Measurements from ENCODE around the gene RERE.

RERE gene

GRCh38 chr1:8529901-8530300 lies 287.5 kb downstream of the RERE start:
- no peaks in the 10 kb centered on the region for H3K27me3 ChIP-seq (ENCODE audit: low read length)
- peak overlapping the region; percentile 8 for H2AFZ ChIP-seq (ENCODE audit: low read depth, low read length, severe bottlenecking)
- H3K79me2 ChIP-seq (ENCODE audit: insufficient read depth, low read length) = peaks cover 13% of the 10 kb centered on the region; the same call in 1 of the 2 replicates
- peaks cover 77% of the 10 kb centered on the region for H3F3A ChIP-seq (ENCODE audit: insufficient read depth)
- no peaks in the 10 kb centered on the region for H3K36me3 ChIP-seq (ENCODE audit: low read length)
- H3K27ac ChIP-seq (ENCODE audit: low read depth, low read length) = peak overlapping the region; percentile 96
- TF ChIP-seq EZH2phosphoT487 (conservative IDR thresholded peaks at IDR 0.05; ENCODE audit: low read length) (no peak), CTCF (IDR thresholded peaks at IDR 0.05; ENCODE audit: insufficient read depth, low read length, poor library complexity, severe bottlenecking) (no peak)
- H4K20me1 ChIP-seq (ENCODE audit: low read depth, low read length) = no peaks in the 10 kb centered on the region
- no peaks in the 10 kb centered on the region for H3K9me2 ChIP-seq (replicated peaks; ENCODE audit: insufficient read depth, low read length)
- no peaks in the 10 kb centered on the region for H3K9me3 ChIP-seq (ENCODE audit: insufficient read depth, low read length)
- H3K4me3 ChIP-seq (ENCODE audit: insufficient read depth, low read length, poor library complexity, severe bottlenecking) = peak overlapping the region; percentile 6
- H3K4me2 ChIP-seq (ENCODE audit: low read depth, low read length, poor library complexity, severe bottlenecking) = peak overlapping the region; percentile 97
- peak overlapping the region; percentile 41 for H3K9ac ChIP-seq (ENCODE audit: low read length)

- no peaks in the 10 kb centered on the region for H3K27me3 ChIP-seq (ENCODE audit: low read length)
- no peaks in the 10 kb centered on the region for H3K9me2 ChIP-seq (replicated peaks; ENCODE audit: insufficient read depth, low read length)
- no peaks in the 10 kb centered on the region for H3K36me3 ChIP-seq (ENCODE audit: low read length)
- peak overlapping the region; percentile 97 for H3K4me2 ChIP-seq (ENCODE audit: low read depth, low read length, poor library complexity, severe bottlenecking)
- peak overlapping the region; percentile 77 for H3K9ac ChIP-seq (ENCODE audit: low read length)
- peak overlapping the region; percentile 96 for H3K27ac ChIP-seq (ENCODE audit: low read depth, low read length)
- peak overlapping the region; percentile 60 for H3K4me3 ChIP-seq (ENCODE audit: insufficient read depth, low read length, poor library complexity, severe bottlenecking)
- no peak for TF ChIP-seq CTCF (IDR thresholded peaks at IDR 0.05; ENCODE audit: insufficient read depth, low read length, poor library complexity, severe bottlenecking)
- no peak for TF ChIP-seq EZH2phosphoT487 (conservative IDR thresholded peaks at IDR 0.05; ENCODE audit: low read length)
- no peaks in the 10 kb centered on the region for H3K9me3 ChIP-seq (ENCODE audit: insufficient read depth, low read length)
- peak overlapping the region; percentile 65 for H2AFZ ChIP-seq (ENCODE audit: low read depth, low read length, severe bottlenecking)
- no peaks in the 10 kb centered on the region for H4K20me1 ChIP-seq (ENCODE audit: low read depth, low read length)
- H3F3A ChIP-seq (ENCODE audit: insufficient read depth) = peaks cover 79% of the 10 kb centered on the region
- H3K79me2 ChIP-seq (ENCODE audit: insufficient read depth, low read length) = peaks cover 30% of the 10 kb centered on the region
These were observed 289.5 kb downstream of the RERE start for GRCh38 chr1:8527941-8528340.

GRCh38 chr1:8525558-8526275 lies 291.7 kb downstream of the RERE start:
- no peaks in the 10 kb centered on the region for H3K27me3 ChIP-seq (ENCODE audit: low read length)
- H3K79me2 ChIP-seq (ENCODE audit: insufficient read depth, low read length) = peaks cover 53% of the 10 kb centered on the region
- H3K9ac ChIP-seq (ENCODE audit: low read length) = peak overlapping the region; percentile 77
- no peaks in the 10 kb centered on the region for H3K36me3 ChIP-seq (ENCODE audit: low read length)
- H4K20me1 ChIP-seq (ENCODE audit: low read depth, low read length) = no peaks in the 10 kb centered on the region
- H3K9me3 ChIP-seq (ENCODE audit: insufficient read depth, low read length) = no peaks in the 10 kb centered on the region
- peak overlapping the region; percentile 97 for H3K4me2 ChIP-seq (ENCODE audit: low read depth, low read length, poor library complexity, severe bottlenecking)
- TF ChIP-seq EZH2phosphoT487 (conservative IDR thresholded peaks at IDR 0.05; ENCODE audit: low read length) = no peak
- TF ChIP-seq CTCF (IDR thresholded peaks at IDR 0.05; ENCODE audit: insufficient read depth, low read length, poor library complexity, severe bottlenecking) = no peak
- peak overlapping the region; percentile 96 for H3K27ac ChIP-seq (ENCODE audit: low read depth, low read length)
- peaks cover 83% of the 10 kb centered on the region for H3F3A ChIP-seq (ENCODE audit: insufficient read depth)
- no peaks in the 10 kb centered on the region for H3K9me2 ChIP-seq (replicated peaks; ENCODE audit: insufficient read depth, low read length)
- H2AFZ ChIP-seq (ENCODE audit: low read depth, low read length, severe bottlenecking) = no peak overlapping the region
- peak overlapping the region; percentile 60 for H3K4me3 ChIP-seq (ENCODE audit: insufficient read depth, low read length, poor library complexity, severe bottlenecking)

All from SU-DHL-6 (cell line).